ENCODE measurements around the gene GNAQ. TPM values are rescaled to one million over a fixed set of nuclear protein-coding genes. Genes with fewer than 3 reads are reported as not detected.

Gene GNAQ
- polyA plus RNA-seq, 2 donors = 11.3 to 12.8 TPM

DNA sequence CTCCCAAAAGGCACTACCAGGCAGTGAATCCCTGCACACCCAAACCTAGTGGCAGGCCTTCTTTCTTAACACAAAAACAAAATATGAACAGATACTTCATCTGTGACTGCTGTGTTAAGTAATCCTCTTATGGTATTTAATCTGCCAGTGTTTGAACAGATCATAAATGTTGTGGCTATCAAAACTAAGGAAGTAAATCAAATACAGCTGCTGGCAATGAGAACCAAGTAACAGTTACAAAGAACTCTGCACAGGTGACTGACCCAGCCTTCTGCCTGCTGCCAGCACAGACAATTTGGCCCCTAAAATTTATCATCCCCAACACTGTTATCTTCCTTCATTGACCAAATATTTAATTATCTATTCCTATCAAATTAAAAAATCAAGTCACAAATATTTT, 78.0 kb downstream of the GNAQ start:
- peaks cover 5 to 12% of the 10 kb centered on the region in 2 donors for H3K4me1 ChIP-seq (ENCODE audit: control insufficient read depth in 2 of 2, insufficient read depth in 2 of 2, low read length in 1 of 2)
- no peak overlapping the region for H3K27ac ChIP-seq (ENCODE audit: low read depth in 2 of 2, low read length in 1 of 2)
- no peaks in the 10 kb centered on the region for H3K27me3 ChIP-seq (ENCODE audit: control insufficient read depth in 1 of 2, insufficient read depth in 2 of 2, low read length in 2 of 2)
- no peak overlapping the region for H3K4me3 ChIP-seq (ENCODE audit: low read depth in 1 of 2, low read length in 2 of 2)
- H3K9me3 ChIP-seq (ENCODE audit: control insufficient read depth in 2 of 2, insufficient read depth in 1 of 2, low read depth in 1 of 2, low read length in 1 of 2) = no peaks in the 10 kb centered on the region
- H3K36me3 ChIP-seq (ENCODE audit: control insufficient read depth in 2 of 2, insufficient read depth in 2 of 2, low read length in 1 of 2) = no peaks in the 10 kb centered on the region

DNA sequence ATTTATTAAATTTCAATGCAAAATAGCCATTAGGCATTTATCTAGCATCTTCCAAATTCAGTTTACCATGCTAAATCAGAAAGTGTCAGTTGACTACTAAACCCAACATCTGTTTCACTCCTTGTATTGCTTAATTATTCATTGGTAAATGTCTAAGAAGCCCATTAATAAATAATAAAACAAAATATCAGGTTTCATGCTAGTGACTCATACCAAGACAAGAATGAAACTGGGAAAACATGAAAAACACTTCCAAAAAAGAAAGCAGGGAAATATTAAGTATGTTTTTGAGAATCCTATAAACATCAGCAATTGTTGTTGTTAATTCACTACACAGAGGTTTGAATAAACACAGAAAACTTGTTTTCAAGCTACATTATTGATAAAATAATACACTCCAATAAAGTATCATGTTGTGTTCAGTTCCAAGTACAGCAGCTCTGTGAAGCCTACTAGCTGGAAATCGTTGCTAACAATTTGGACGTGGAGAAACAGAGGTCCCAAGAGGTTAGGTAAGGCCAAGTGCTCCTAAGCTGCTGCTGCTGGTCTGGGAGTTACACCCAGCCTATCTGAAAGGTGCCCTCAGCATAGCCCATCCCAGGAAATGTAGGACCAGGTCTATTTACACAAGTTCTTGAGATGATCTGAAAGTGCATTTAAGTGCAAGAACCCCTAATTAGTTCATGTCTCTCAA, 78.8 kb downstream of the GNAQ start:
- Histone ChIP-seq H3K9me3 (ENCODE audit: control insufficient read depth in 2 of 2, insufficient read depth in 1 of 2, low read depth in 1 of 2, low read length in 1 of 2) (no peaks in the 10 kb centered on the region), H3K36me3 (ENCODE audit: control insufficient read depth in 2 of 2, insufficient read depth in 2 of 2, low read length in 1 of 2) (no peaks in the 10 kb centered on the region), H3K27ac (ENCODE audit: low read depth in 2 of 2, low read length in 1 of 2) (peak overlapping the region; percentile 50 to 79), H3K27me3 (ENCODE audit: control insufficient read depth in 1 of 2, insufficient read depth in 2 of 2, low read length in 2 of 2) (no peaks in the 10 kb centered on the region), H3K4me1 (ENCODE audit: control insufficient read depth in 2 of 2, insufficient read depth in 2 of 2, low read length in 1 of 2) (peaks cover 5 to 15% of the 10 kb centered on the region in 2 donors), H3K4me3 (ENCODE audit: low read depth in 1 of 2, low read length in 2 of 2) (no peak overlapping the region)
- WGBS, 2 donors = 15 to 19% methylated on average over 2 of the region's 2 CpGs

DNA sequence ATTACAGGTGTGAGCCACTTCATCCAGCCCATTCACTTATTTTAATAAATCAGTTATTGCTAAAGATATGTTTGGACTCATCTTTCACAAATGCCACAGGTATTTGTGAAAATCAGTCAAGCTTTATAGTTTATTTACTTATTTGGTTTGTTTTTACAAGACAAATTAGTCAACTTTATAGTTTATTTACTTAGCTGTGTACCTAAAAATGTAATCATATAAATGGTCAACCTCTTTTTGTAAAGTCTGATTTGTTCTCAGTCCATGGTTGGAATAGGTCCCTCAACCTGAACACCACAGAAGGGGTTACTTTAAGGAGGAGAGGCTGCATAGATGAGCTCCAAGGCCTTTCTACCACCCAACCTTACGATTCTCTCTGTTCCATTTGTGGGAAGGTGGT, 80.2 kb downstream of the GNAQ start:
- no peak overlapping the region for H3K27ac ChIP-seq (ENCODE audit: low read depth in 2 of 2, low read length in 1 of 2)
- no peak overlapping the region for H3K4me3 ChIP-seq (ENCODE audit: low read depth in 1 of 2, low read length in 2 of 2)
- H3K9me3 ChIP-seq (ENCODE audit: control insufficient read depth in 2 of 2, insufficient read depth in 1 of 2, low read depth in 1 of 2, low read length in 1 of 2) = no peaks in the 10 kb centered on the region
- WGBS, 2 donors = 97 to 98% methylated on average over 1 of the region's 1 CpG
- no peaks in the 10 kb centered on the region for H3K27me3 ChIP-seq (ENCODE audit: control insufficient read depth in 1 of 2, insufficient read depth in 2 of 2, low read length in 2 of 2)
- no peaks in the 10 kb centered on the region for H3K36me3 ChIP-seq (ENCODE audit: control insufficient read depth in 2 of 2, insufficient read depth in 2 of 2, low read length in 1 of 2)
- H3K4me1 ChIP-seq (ENCODE audit: control insufficient read depth in 2 of 2, insufficient read depth in 2 of 2, low read length in 1 of 2) = peaks cover 12 to 18% of the 10 kb centered on the region in 2 donors

DNA sequence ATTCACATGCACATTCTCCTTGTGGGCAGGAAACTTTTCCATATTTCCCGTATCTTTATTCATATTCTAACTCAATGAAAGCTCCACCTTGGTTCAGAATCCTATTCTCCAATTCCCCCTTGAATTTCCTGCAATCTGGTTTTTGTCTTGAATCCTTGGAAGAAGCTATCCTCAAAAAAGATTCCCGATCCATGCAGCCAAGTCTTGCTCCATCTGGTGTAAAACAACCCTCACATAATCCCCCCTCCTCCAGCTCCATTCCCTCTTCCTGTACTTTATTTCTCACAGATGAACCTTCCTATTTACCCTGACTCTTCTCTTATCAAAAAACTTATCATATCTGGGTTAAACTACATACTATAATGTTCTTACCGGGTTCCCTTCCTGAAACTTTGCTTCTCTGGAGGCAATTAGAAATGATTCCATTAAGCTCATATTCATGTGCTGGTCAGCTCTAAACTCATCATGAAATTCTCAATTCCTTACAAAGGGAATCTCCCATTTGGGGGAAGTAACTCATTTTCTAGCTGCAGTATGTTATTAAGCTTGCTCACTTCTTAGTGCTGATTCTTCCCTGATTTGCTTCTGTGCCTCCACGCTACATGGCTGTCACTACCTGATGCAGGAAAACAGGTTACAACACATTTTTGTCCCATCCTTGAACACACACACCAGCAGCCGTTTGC, 81.7 kb downstream of the GNAQ start:
- 63 to 69% methylated on average over 5 of the region's 5 CpGs for WGBS, 2 donors
- H3K4me1 ChIP-seq (ENCODE audit: control insufficient read depth in 2 of 2, insufficient read depth in 2 of 2, low read length in 1 of 2) = peaks cover 10 to 18% of the 10 kb centered on the region in 2 donors

DNA sequence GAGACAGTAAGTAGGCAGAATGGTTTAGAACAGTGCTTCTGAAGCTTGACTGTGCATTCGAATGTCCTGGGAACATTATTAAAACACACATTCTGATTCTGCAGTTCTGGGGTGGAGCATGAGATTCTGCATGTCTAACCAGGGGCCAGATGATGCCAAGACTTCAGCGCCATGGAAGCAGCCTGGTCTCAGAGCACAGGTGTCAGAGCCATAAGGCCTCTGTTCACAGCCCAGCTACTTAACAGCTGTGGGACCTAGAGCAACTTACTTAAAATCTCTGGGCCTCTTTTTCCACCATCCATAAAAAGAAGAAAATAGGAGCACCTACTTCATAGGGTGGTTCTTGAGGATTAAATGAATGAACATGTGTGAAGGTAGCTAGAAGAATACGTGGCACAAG, 84.0 kb downstream of the GNAQ start:
- Histone ChIP-seq H3K9me3 (ENCODE audit: control insufficient read depth in 2 of 2, insufficient read depth in 1 of 2, low read depth in 1 of 2, low read length in 1 of 2) (no peaks in the 10 kb centered on the region), H3K4me1 (ENCODE audit: control insufficient read depth in 2 of 2, insufficient read depth in 2 of 2, low read length in 1 of 2) (peaks cover 10 to 17% of the 10 kb centered on the region in 2 donors), H3K27me3 (ENCODE audit: control insufficient read depth in 1 of 2, insufficient read depth in 2 of 2, low read length in 2 of 2) (no peaks in the 10 kb centered on the region), H3K36me3 (ENCODE audit: control insufficient read depth in 2 of 2, insufficient read depth in 2 of 2, low read length in 1 of 2) (no peaks in the 10 kb centered on the region), H3K4me3 (ENCODE audit: low read depth in 1 of 2, low read length in 2 of 2) (no peak overlapping the region), H3K27ac (ENCODE audit: low read depth in 2 of 2, low read length in 1 of 2) (no peak overlapping the region)
- whole genome bisulfite sequencing, 2 donors = 78 to 81% methylated on average over 3 of the region's 3 CpGs

More for the DNA sequence above, 81.7 kb downstream of the GNAQ start:
- no peaks in the 10 kb centered on the region for H3K27me3 ChIP-seq (ENCODE audit: control insufficient read depth in 1 of 2, insufficient read depth in 2 of 2, low read length in 2 of 2)
- no peaks in the 10 kb centered on the region for H3K36me3 ChIP-seq (ENCODE audit: control insufficient read depth in 2 of 2, insufficient read depth in 2 of 2, low read length in 1 of 2)
- H3K4me3 ChIP-seq (ENCODE audit: low read depth in 1 of 2, low read length in 2 of 2) = no peak overlapping the region
- H3K27ac ChIP-seq (ENCODE audit: low read depth in 2 of 2, low read length in 1 of 2) = no peak overlapping the region
- no peaks in the 10 kb centered on the region for H3K9me3 ChIP-seq (ENCODE audit: control insufficient read depth in 2 of 2, insufficient read depth in 1 of 2, low read depth in 1 of 2, low read length in 1 of 2)

DNA sequence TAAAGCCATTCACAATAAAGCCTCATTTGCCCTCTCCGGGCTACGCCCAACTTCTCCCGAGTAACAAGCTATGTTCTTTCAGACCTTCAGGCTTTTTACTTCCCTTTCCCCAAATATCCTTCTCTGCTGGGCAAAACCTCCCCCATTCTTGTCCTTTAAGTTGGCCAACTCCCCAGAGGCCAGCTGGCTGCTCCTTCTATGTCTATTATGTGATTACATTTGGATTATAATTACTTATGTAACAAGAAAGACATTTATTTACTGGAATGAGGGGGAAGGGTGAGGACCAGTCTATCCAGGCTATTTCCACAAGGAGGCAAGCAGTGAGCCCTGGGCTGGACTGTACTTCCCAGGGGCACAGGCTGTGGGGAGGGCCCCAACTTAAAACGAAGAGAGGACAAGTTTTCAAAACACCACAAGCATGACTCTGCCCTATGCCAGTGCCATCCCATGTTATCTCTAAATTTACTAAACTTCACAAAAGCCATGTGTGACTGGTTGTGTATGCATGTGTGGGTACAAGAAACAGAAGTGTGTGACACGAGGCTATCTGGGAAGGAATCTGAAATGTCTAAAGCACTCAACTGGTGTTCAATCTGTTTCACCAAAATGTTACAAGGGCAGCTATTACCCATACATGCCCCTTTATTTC, 84.5 kb downstream of the GNAQ start:
- Histone ChIP-seq H3K9me3 (ENCODE audit: control insufficient read depth in 2 of 2, insufficient read depth in 1 of 2, low read depth in 1 of 2, low read length in 1 of 2) (no peaks in the 10 kb centered on the region), H3K27me3 (ENCODE audit: control insufficient read depth in 1 of 2, insufficient read depth in 2 of 2, low read length in 2 of 2) (no peaks in the 10 kb centered on the region), H3K27ac (ENCODE audit: low read depth in 2 of 2, low read length in 1 of 2) (peak overlapping the region; percentile 64 to 75), H3K36me3 (ENCODE audit: control insufficient read depth in 2 of 2, insufficient read depth in 2 of 2, low read length in 1 of 2) (no peaks in the 10 kb centered on the region), H3K4me1 (ENCODE audit: control insufficient read depth in 2 of 2, insufficient read depth in 2 of 2, low read length in 1 of 2) (peaks cover 10 to 17% of the 10 kb centered on the region in 2 donors), H3K4me3 (ENCODE audit: low read depth in 1 of 2, low read length in 2 of 2) (no peak overlapping the region)
- 31 to 36% methylated on average over 5 of the region's 5 CpGs for WGBS, 2 donors

DNA sequence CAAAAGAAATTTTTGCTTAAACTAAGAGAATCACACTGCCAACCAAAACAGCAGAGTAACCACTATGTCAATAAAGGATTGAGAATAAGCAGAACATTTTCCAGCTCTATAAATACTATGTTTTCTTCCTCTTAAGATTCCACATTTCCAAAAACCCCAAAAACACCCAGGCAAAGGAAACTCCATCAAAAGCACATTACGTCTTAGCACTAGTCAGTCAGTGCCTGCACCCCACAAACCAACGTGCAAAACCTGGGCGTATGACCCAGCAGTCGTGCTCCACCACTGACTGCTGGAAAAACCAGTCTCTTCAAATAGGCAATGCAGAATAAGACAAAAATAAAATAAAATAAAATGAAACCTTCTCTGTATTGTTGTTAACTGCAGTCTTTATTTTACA, 85.3 kb downstream of the GNAQ start:
- Histone ChIP-seq H3K27ac (ENCODE audit: low read depth in 2 of 2, low read length in 1 of 2) (no peak overlapping the region), H3K4me1 (ENCODE audit: control insufficient read depth in 2 of 2, insufficient read depth in 2 of 2, low read length in 1 of 2) (peaks cover 10 to 17% of the 10 kb centered on the region in 2 donors), H3K27me3 (ENCODE audit: control insufficient read depth in 1 of 2, insufficient read depth in 2 of 2, low read length in 2 of 2) (no peaks in the 10 kb centered on the region), H3K9me3 (ENCODE audit: control insufficient read depth in 2 of 2, insufficient read depth in 1 of 2, low read depth in 1 of 2, low read length in 1 of 2) (no peaks in the 10 kb centered on the region), H3K4me3 (ENCODE audit: low read depth in 1 of 2, low read length in 2 of 2) (no peak overlapping the region), H3K36me3 (ENCODE audit: control insufficient read depth in 2 of 2, insufficient read depth in 2 of 2, low read length in 1 of 2) (no peaks in the 10 kb centered on the region)
- WGBS, 2 donors = 55 to 71% methylated on average over 4 of the region's 4 CpGs

DNA sequence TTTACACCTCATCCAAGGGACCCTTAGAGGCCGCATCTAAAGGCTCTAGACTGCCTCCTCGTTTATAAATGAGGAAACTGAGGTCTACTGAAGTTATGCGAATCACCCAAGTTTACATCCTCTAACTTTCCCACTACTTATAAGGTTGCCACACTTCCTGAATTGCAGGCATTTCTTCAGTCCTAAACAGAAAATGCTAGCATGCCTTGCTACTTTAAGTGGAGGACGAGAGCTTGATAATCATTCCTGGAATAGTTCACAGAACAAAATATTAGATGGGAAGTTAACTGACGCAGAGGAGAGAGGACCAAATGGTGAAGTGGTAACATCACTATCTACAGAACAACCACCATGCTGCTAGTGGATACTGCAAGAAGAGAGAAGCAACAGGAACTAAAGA, 85.8 kb downstream of the GNAQ start:
- Histone ChIP-seq H3K4me3 (ENCODE audit: low read depth in 1 of 2, low read length in 2 of 2) (no peak overlapping the region), H3K9me3 (ENCODE audit: control insufficient read depth in 2 of 2, insufficient read depth in 1 of 2, low read depth in 1 of 2, low read length in 1 of 2) (no peaks in the 10 kb centered on the region), H3K27me3 (ENCODE audit: control insufficient read depth in 1 of 2, insufficient read depth in 2 of 2, low read length in 2 of 2) (no peaks in the 10 kb centered on the region), H3K27ac (ENCODE audit: low read depth in 2 of 2, low read length in 1 of 2) (no peak overlapping the region), H3K36me3 (ENCODE audit: control insufficient read depth in 2 of 2, insufficient read depth in 2 of 2, low read length in 1 of 2) (no peaks in the 10 kb centered on the region), H3K4me1 (ENCODE audit: control insufficient read depth in 2 of 2, insufficient read depth in 2 of 2, low read length in 1 of 2) (peaks cover 10 to 17% of the 10 kb centered on the region in 2 donors)
- WGBS, 2 donors = 64 to 71% methylated on average over 5 of the region's 5 CpGs

DNA sequence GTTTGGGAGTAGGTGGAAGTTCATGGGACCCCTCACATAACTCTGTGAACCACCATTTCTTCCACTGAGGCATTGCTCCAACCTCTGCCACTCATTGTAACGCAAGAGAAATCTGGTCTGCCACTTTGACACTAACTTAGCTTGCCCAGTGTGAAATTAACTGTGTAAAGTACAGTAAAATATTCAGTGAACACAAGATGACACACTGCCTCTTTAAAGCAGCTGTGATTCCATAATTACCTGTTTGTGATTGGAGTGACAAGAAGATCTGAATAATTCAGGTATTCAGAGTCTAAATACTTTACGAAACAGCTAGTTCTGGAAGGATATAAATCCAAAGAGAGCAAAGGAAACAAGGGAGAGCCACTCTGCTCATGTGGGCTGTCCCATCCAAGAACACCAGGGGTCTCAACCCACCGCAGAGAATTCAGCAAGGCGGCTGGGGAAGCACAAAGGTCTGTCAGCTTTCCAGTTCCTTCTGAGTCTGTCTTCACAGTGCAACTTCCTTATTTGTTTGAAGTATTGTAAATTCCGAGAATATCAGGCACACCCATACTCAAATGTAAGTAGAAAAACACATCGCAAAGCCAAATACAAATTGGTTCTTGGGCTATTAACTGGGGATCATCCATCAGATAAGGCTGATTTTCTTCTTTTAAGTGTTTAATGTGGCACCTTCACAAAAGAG, 86.9 kb downstream of the GNAQ start:
- Histone ChIP-seq H3K9me3 (ENCODE audit: control insufficient read depth in 2 of 2, insufficient read depth in 1 of 2, low read depth in 1 of 2, low read length in 1 of 2) (no peaks in the 10 kb centered on the region), H3K4me3 (ENCODE audit: low read depth in 1 of 2, low read length in 2 of 2) (peak overlapping the region in 1 of 2 donors; percentile 18), H3K27ac (ENCODE audit: low read depth in 2 of 2, low read length in 1 of 2) (peak overlapping the region; percentile 36 to 74), H3K36me3 (ENCODE audit: control insufficient read depth in 2 of 2, insufficient read depth in 2 of 2, low read length in 1 of 2) (no peaks in the 10 kb centered on the region), H3K27me3 (ENCODE audit: control insufficient read depth in 1 of 2, insufficient read depth in 2 of 2, low read length in 2 of 2) (no peaks in the 10 kb centered on the region), H3K4me1 (ENCODE audit: control insufficient read depth in 2 of 2, insufficient read depth in 2 of 2, low read length in 1 of 2) (peaks cover 10 to 17% of the 10 kb centered on the region in 2 donors)
- 31 to 32% methylated on average over 6 of the region's 6 CpGs for WGBS, 2 donors
